OCI-LY7 (cell line): ENCODE measurements around the gene IGFALS.

Experiments used
- CTCF ChIP-seq: fragments of 200-600 bp; sonication (generic); conservative IDR thresholded peaks from 2 replicates; pipeline ENCODE4 v1.5.1; 2014; ENCODE audit warnings: mild to moderate bottlenecking, antibody characterized with exemption, low read length, moderate library complexity, mixed read lengths
- EZH2phosphoT487 ChIP-seq: fragments of 200-600 bp; sonication (generic); IDR thresholded peaks from 2 replicates; pipeline ENCODE4 v1.6.1; 2018; ENCODE audit warnings: low read depth, borderline replicate concordance, mild to moderate bottlenecking, mixed run types, antibody characterized with exemption, low read length, moderate library complexity, mixed read lengths

GRCh38 chr16:1815461-1815860 is 22.0 kb upstream of the IGFALS start:
- no peak for TF ChIP-seq CTCF
- no peak for TF ChIP-seq EZH2phosphoT487
